ENCODE measurements around the gene SERAC1.

DNA sequence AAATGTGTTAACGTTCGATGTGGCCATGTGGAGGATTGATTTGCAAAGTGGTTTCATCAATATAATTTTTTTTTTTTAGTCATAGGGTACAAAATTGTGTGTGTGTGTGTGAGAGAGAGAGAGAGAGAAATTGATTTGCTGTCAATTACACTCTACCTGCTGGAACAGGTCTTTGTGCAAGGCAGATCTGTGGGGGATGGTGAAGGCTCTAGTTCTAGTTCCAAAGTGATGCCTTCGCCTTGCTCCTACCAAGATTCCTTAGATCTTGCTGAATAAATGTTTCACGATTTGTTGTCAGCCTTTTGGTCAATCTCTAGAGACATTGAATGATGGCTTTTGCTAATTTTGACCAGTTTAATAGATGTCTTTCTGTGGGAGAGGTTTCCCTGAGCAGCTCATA, 64.8 kb downstream of the SERAC1 start:
- TF ChIP-seq, protein P1, sequence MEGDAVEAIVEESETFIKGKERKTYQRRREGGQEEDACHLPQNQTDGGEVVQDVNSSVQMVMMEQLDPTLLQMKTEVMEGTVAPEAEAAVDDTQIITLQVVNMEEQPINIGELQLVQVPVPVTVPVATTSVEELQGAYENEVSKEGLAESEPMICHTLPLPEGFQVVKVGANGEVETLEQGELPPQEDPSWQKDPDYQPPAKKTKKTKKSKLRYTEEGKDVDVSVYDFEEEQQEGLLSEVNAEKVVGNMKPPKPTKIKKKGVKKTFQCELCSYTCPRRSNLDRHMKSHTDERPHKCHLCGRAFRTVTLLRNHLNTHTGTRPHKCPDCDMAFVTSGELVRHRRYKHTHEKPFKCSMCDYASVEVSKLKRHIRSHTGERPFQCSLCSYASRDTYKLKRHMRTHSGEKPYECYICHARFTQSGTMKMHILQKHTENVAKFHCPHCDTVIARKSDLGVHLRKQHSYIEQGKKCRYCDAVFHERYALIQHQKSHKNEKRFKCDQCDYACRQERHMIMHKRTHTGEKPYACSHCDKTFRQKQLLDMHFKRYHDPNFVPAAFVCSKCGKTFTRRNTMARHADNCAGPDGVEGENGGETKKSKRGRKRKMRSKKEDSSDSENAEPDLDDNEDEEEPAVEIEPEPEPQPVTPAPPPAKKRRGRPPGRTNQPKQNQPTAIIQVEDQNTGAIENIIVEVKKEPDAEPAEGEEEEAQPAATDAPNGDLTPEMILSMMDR (IDR thresholded peaks at IDR 0.05; ENCODE audit: insufficient read depth, low read length) = no peak
- TF ChIP-seq POLR2AphosphoS5 (IDR thresholded peaks at IDR 0.05; ENCODE audit: low read depth) (no peak), SPI1 (IDR thresholded peaks at IDR 0.05; ENCODE audit: borderline replicate concordance, low read depth) (no peak), GABPA (IDR thresholded peaks at IDR 0.05; ENCODE audit: low read depth) (no peak)
- TF ChIP-seq, protein P2, sequence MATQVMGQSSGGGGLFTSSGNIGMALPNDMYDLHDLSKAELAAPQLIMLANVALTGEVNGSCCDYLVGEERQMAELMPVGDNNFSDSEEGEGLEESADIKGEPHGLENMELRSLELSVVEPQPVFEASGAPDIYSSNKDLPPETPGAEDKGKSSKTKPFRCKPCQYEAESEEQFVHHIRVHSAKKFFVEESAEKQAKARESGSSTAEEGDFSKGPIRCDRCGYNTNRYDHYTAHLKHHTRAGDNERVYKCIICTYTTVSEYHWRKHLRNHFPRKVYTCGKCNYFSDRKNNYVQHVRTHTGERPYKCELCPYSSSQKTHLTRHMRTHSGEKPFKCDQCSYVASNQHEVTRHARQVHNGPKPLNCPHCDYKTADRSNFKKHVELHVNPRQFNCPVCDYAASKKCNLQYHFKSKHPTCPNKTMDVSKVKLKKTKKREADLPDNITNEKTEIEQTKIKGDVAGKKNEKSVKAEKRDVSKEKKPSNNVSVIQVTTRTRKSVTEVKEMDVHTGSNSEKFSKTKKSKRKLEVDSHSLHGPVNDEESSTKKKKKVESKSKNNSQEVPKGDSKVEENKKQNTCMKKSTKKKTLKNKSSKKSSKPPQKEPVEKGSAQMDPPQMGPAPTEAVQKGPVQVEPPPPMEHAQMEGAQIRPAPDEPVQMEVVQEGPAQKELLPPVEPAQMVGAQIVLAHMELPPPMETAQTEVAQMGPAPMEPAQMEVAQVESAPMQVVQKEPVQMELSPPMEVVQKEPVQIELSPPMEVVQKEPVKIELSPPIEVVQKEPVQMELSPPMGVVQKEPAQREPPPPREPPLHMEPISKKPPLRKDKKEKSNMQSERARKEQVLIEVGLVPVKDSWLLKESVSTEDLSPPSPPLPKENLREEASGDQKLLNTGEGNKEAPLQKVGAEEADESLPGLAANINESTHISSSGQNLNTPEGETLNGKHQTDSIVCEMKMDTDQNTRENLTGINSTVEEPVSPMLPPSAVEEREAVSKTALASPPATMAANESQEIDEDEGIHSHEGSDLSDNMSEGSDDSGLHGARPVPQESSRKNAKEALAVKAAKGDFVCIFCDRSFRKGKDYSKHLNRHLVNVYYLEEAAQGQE (IDR thresholded peaks at IDR 0.05; ENCODE audit: insufficient replicate concordance, low read depth) = no peak

All from HL-60 (cell line).